ENCODE measurements around the gene RUNX3. TPM values are rescaled to one million over a fixed set of nuclear protein-coding genes. Genes with fewer than 3 reads are reported as not detected.
"Not testable (repeated sequence)": the region's sequence is repeated elsewhere in the genome, so short reads cannot be mapped to it uniquely, and the experiment has no call there.

The RUNX3 gene
- polyA plus RNA-seq, 1 donor = 4.8 TPM

DNA sequence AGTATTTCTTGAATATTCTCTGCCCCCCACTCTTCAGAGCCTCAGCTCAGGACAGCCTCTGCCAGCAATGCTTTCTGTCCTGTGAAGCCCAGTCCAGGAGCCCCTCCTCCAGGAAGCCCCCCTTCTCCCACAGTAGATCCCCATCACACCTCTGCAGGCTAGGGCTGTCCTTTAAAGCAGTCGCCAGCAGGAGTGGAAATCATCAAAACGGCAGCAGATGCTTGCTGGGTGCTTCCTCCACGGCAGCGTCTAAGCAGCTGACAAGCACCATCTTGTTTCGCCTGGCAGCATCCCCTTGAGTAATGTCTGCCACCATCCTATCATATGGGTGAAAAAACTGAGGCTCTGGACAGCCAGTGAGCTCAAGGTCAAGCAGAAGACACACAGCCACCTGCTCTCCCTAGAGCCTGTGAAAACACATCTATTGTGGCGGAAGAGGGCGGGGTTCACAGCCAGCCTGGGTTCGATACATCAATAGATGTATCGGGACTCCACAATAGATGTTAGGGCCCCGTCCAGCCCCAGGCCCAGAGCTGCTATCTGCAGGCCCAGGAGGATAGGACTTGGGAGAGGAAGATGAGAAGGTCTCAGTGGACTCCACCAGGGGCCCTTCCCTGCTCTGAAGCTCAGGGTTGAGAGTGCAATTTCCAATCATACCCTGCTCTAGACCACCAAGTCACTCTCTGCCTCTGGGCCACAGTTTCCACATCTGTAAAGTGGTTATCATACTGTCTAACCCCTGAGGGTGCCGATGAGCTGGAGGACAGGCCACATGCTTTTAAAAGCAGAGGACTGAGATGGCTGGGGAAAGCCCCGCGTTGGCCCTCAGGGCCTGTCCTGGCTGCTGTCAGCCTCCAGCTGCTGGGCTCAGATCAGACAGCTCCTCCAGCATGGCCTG lies 17.5 kb downstream of the RUNX3 start:
- Histone ChIP-seq H3K27me3 (ENCODE audit: control insufficient read depth, insufficient read depth, low read length) (no peaks in the 10 kb centered on the region), H3K4me3 (ENCODE audit: low read length) (no peak overlapping the region), H3K36me3 (ENCODE audit: control insufficient read depth, insufficient read depth, low read length) (no peaks in the 10 kb centered on the region), H3K27ac (ENCODE audit: low read length) (no peak overlapping the region), H3K9me3 (ENCODE audit: control insufficient read depth, low read depth, low read length) (no peaks in the 10 kb centered on the region), H3K4me1 (ENCODE audit: control insufficient read depth, insufficient read depth, low read length) (peaks cover 34% of the 10 kb centered on the region)
- WGBS (ENCODE audit: insufficient coverage, low lambda C conversion rate) = no CpG with 5 or more reads among the region's 13 CpGs
- no peak for DNase-seq

GRCh38 chr1:24911651-24912155 lies 18.4 kb downstream of the RUNX3 start:
- H3K27ac ChIP-seq (ENCODE audit: low read length) = peak overlapping the region; percentile 72

DNA sequence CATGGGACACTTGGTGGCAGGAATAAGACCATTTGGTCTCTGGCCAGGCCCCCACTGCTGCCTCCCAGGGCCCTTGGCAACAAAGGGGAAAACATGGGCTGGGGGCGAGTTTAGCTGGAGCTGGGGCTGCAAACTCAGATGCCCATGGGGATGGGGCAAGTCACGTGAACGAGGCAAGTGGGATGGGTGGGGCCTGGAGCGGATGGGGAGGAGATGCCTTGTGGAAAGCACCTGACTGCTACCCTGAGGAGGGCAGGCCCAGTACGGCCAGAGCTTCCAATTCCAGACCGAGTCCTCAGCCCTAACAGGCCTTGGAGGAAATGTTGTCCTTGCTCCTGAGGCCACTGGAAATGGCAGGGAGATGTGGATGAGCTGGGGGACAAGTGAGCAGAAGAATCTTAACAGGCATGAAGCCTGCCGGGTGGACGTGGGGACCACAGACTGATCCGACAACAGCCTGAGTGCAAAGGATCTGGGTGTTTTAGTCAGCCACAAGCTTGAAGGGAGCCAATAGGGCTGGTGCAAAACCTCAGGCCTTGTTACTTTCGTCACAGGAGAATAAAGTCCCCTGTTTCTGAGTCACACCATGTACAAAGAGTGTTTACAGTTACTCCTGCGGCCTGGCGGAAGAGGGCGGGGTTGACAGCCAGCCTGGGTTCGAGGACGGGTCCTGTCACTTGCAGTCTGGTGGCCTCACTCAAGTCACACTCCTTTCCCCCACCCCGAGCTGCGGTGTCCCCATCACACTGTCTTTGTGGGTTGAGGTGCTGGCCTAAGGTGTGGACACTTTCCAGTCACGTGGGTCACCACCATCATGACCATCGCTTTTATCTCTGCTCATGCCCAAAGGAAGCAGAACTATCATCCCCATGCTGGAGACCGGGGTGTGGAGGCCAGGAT lies 19.1 kb downstream of the RUNX3 start:
- no peaks in the 10 kb centered on the region for H3K9me3 ChIP-seq (ENCODE audit: control insufficient read depth, low read depth, low read length)
- H3K4me3 ChIP-seq (ENCODE audit: low read length) = no peak overlapping the region
- DNase-seq = peak; percentile 83 to 86
- peak overlapping the region; percentile 72 for H3K27ac ChIP-seq (ENCODE audit: low read length)
- peaks cover 34% of the 10 kb centered on the region for H3K4me1 ChIP-seq (ENCODE audit: control insufficient read depth, insufficient read depth, low read length)
- no peaks in the 10 kb centered on the region for H3K36me3 ChIP-seq (ENCODE audit: control insufficient read depth, insufficient read depth, low read length)
- WGBS (ENCODE audit: insufficient coverage, low lambda C conversion rate) = no CpG with 5 or more reads among the region's 20 CpGs
- no peaks in the 10 kb centered on the region for H3K27me3 ChIP-seq (ENCODE audit: control insufficient read depth, insufficient read depth, low read length)

More at GRCh38 chr1:24911651-24912155, 18.4 kb downstream of the RUNX3 start:
- no peak overlapping the region for H3K4me3 ChIP-seq (ENCODE audit: low read length)
- no peaks in the 10 kb centered on the region for H3K27me3 ChIP-seq (ENCODE audit: control insufficient read depth, insufficient read depth, low read length)
- no peaks in the 10 kb centered on the region for H3K9me3 ChIP-seq (ENCODE audit: control insufficient read depth, low read depth, low read length)
- no peaks in the 10 kb centered on the region for H3K36me3 ChIP-seq (ENCODE audit: control insufficient read depth, insufficient read depth, low read length)
- DNase-seq = no peak
- WGBS (ENCODE audit: insufficient coverage, low lambda C conversion rate) = 100% methylated on average over 1 of the region's 20 CpGs
- peaks cover 34% of the 10 kb centered on the region for H3K4me1 ChIP-seq (ENCODE audit: control insufficient read depth, insufficient read depth, low read length)

DNA sequence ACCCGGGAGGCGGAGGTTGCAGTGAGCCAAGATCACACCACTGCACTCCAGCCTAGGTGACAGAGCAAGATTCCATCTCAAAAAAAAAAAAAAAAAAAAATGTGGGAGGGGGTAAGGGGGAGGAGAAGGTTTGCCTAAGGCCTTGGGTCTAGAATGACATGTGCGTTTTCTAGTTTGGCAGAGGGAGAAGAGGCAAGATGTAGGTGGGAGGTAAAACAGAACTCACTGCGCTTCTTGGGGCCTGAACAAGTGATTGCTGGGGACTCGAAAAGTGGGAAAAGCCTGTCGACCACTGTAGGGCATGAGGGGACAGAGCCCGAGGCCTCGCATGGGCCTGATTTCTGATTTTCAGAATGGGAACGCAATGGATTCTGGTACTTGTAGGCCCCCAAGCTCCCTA lies 19.9 kb downstream of the RUNX3 start:
- 100% methylated on average over 1 of the region's 9 CpGs for WGBS (ENCODE audit: insufficient coverage, low lambda C conversion rate)
- Histone ChIP-seq H3K4me1 (ENCODE audit: control insufficient read depth, insufficient read depth, low read length) (peaks cover 26% of the 10 kb centered on the region), H3K9me3 (ENCODE audit: control insufficient read depth, low read depth, low read length) (no peaks in the 10 kb centered on the region), H3K36me3 (ENCODE audit: control insufficient read depth, insufficient read depth, low read length) (no peaks in the 10 kb centered on the region), H3K27ac (ENCODE audit: low read length) (peak overlapping the region; percentile 72), H3K4me3 (ENCODE audit: low read length) (no peak overlapping the region), H3K27me3 (ENCODE audit: control insufficient read depth, insufficient read depth, low read length) (no peaks in the 10 kb centered on the region)
- DNase-seq = no peak

GRCh38 chr1:24909388-24909898 lies 20.6 kb downstream of the RUNX3 start:
- H3K4me3 ChIP-seq (ENCODE audit: low read length) = no peak overlapping the region
- no peaks in the 10 kb centered on the region for H3K27me3 ChIP-seq (ENCODE audit: control insufficient read depth, insufficient read depth, low read length)
- H3K27ac ChIP-seq (ENCODE audit: low read length) = no peak overlapping the region
- H3K4me1 ChIP-seq (ENCODE audit: control insufficient read depth, insufficient read depth, low read length) = peaks cover 22% of the 10 kb centered on the region
- WGBS (ENCODE audit: insufficient coverage, low lambda C conversion rate) = no CpG with 5 or more reads among the region's 15 CpGs
- no peaks in the 10 kb centered on the region for H3K36me3 ChIP-seq (ENCODE audit: control insufficient read depth, insufficient read depth, low read length)
- peak; percentile 66 to 79 for DNase-seq
- H3K9me3 ChIP-seq (ENCODE audit: control insufficient read depth, low read depth, low read length) = no peaks in the 10 kb centered on the region

GRCh38 chr1:24908591-24909259 lies 21.4 kb downstream of the RUNX3 start:
- Histone ChIP-seq H3K9me3 (ENCODE audit: control insufficient read depth, low read depth, low read length) (no peaks in the 10 kb centered on the region), H3K27ac (ENCODE audit: low read length) (no peak overlapping the region), H3K4me3 (ENCODE audit: low read length) (no peak overlapping the region), H3K27me3 (ENCODE audit: control insufficient read depth, insufficient read depth, low read length) (no peaks in the 10 kb centered on the region), H3K4me1 (ENCODE audit: control insufficient read depth, insufficient read depth, low read length) (peaks cover 15% of the 10 kb centered on the region), H3K36me3 (ENCODE audit: control insufficient read depth, insufficient read depth, low read length) (no peaks in the 10 kb centered on the region)
- no peak for DNase-seq
- 100% methylated on average over 1 of the region's 7 CpGs for WGBS (ENCODE audit: insufficient coverage, low lambda C conversion rate)

GRCh38 chr1:24907587-24908294 lies 22.3 kb downstream of the RUNX3 start:
- no CpG with 5 or more reads among the region's 57 CpGs for WGBS (ENCODE audit: insufficient coverage, low lambda C conversion rate)
- not testable (repeated sequence) for H3K4me3 ChIP-seq (ENCODE audit: low read length); H3K27me3 ChIP-seq (ENCODE audit: control insufficient read depth, insufficient read depth, low read length); H3K9me3 ChIP-seq (ENCODE audit: control insufficient read depth, low read depth, low read length); H3K27ac ChIP-seq (ENCODE audit: low read length); H3K36me3 ChIP-seq (ENCODE audit: control insufficient read depth, insufficient read depth, low read length); DNase-seq
- H3K4me1 ChIP-seq (ENCODE audit: control insufficient read depth, insufficient read depth, low read length) = peaks cover 14% of the 10 kb centered on the region

DNA sequence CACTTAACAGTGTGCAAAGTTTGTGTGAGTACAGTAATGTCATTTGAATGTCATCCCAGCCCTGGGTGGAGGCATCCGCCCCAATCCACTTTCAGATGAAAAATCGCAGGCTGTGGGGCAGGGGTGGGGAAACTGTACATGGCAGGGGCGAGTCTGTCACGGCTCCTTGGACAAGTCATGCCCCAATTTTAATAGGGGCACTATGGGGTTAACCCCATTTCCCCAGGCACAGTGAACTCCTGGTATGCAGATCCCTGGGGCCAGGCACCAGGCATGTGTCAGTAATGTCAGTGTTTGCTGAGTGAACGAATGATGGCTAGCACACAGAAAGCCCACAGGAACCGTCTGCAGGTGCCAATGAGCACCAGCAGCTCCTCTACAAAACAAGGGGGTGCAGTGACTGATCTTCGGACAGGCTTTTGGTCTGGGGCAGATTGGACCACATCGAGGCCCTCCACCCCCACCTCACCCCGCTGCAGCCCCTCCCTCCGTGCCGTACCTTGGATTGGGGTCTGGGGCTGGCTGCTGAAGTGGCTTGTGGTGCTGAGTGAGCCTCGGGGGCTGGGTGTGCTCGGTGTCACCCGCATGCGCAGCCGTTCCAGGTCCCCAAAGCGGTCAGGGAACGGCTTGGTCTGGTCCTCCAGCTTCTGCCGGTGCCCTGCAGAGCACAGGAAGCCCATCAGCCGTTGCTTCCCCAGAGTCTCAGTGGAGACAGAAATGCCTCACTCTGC lies 23.2 kb downstream of the RUNX3 start:
- H3K27me3 ChIP-seq (ENCODE audit: control insufficient read depth, insufficient read depth, low read length) = no peaks in the 10 kb centered on the region
- H3K4me3 ChIP-seq (ENCODE audit: low read length) = no peak overlapping the region
- WGBS (ENCODE audit: insufficient coverage, low lambda C conversion rate) = no CpG with 5 or more reads among the region's 20 CpGs
- no peak for DNase-seq
- no peaks in the 10 kb centered on the region for H3K36me3 ChIP-seq (ENCODE audit: control insufficient read depth, insufficient read depth, low read length)
- H3K9me3 ChIP-seq (ENCODE audit: control insufficient read depth, low read depth, low read length) = no peaks in the 10 kb centered on the region
- no peak overlapping the region for H3K27ac ChIP-seq (ENCODE audit: low read length)
- peaks cover 14% of the 10 kb centered on the region for H3K4me1 ChIP-seq (ENCODE audit: control insufficient read depth, insufficient read depth, low read length)

Measured in large intestine (tissue), 3 donors.